Fibroblast of gingiva (primary cell): Measurements from ENCODE around the gene AMZ1.
"Not testable (repeated sequence)": the region's sequence is repeated elsewhere in the genome, so short reads cannot be mapped to it uniquely, and the experiment has no call there.

Source experiments
- DNase-seq: peaks from one replicate; pipeline ENCODE4 v3.0.0-alpha.2; 2011; ENCODE audit warnings: low read depth

AMZ1 gene

GRCh38 chr7:2668401-2668800, 19.6 kb upstream of the AMZ1 start:
- no peak for DNase-seq

- no peak for DNase-seq
Measured at GRCh38 chr7:2670171-2670570, 17.8 kb upstream of the AMZ1 start.

DNA sequence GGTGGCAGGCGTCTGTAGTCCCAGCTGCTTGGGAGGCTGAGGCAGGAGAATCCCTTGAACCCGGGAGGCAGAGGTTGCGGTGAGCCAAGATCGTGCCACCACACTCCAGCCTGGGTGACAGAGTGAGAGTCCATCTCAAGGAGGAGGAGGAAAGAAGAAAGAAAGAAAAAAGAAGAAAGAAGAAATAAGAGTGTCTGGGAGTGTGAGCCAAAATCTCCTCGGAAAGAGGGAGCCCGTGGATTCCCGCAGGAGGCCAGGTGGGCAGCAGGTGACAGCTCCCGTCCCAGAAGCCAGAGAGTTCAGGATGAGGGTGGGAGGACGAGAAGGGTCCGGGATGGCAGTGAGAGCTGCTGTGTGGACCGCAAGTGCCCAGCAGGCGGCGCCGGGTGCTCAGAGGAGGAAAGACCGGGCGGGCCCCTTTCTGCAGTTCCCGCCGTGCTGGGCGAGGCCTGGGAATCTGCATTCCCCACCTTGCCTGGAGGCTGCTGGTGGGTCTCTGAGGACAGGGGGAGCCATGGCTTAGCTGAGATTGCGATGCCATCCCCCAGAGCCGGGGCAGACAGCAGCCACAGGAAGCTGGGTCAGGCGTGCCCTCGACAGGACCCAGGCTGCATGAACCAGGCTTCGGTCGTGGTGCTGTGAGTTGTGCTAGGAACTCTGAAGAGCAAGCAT, 17.1 kb upstream of the AMZ1 start:
- DNase-seq: peak; percentile 51

DNA sequence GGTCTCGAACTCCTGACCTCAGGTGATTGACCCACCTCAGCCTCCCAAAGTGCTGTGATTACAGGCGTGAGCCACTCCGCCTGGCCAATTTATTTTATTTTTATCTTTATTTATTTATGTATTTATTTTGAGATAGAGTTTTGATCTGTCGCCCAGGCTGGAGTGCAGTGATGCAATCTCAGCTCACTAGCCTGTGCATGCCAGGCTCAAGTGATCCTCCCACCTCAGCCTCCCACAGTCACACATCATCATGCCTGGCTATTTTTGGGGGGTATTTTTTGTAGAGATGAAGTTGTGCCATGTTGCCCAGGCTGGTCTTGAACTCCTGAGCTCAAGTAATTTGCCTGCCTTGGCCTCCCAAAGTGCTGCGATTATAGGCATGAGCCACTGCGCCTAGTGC, 14.8 kb upstream of the AMZ1 start:
- not testable (repeated sequence) for DNase-seq

- no peak for DNase-seq
Measured at GRCh38 chr7:2673934-2674333, 14.1 kb upstream of the AMZ1 start.

DNA sequence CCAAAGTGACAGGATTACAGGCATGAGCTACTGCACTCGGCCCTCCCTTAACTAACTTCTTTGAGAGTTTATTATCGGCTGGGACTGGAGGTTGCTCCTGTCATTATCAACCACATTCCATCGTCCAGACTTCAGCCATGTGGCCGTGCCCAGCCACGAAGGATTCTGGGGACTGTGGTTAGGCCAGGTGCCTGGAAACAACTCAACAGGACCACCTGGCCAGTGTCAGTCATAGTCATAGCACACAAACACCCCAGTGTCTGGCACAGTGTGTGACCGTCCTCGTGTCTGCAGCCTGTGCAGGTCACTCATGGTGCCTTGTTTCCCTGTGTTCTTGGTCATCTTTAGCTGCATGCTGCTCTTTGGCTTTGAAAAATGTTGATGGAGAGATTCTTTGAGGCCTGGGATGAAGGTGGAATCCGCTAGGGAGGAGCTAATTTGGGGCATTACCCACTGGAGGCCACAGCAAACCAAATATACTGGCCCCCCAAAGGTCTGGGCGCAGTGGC, 12.7 kb upstream of the AMZ1 start:
- DNase-seq: no peak

DNA sequence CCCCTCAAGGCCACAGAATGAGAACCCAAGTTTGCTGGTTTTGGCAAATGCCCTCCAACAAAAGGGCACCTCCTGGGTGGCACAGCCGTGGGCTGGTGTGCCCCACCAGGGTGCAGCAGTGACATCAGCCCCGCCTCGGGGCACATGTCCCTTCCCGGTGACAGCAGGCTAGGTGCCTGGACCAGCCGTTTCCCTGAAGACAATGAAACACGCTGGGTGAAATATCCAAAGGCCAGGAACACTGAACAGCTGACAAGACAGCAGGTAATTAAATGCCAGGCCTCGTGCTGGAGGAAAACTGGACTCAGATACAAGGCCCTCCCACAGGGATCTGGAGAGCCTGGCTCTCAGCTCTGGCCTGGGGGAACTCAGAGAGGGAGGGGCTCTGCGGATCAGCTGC, 11.4 kb upstream of the AMZ1 start:
- DNase-seq: not testable (repeated sequence)

- not testable (repeated sequence) for DNase-seq
Measured at GRCh38 chr7:2678454-2678853, 9.5 kb upstream of the AMZ1 start.

DNA sequence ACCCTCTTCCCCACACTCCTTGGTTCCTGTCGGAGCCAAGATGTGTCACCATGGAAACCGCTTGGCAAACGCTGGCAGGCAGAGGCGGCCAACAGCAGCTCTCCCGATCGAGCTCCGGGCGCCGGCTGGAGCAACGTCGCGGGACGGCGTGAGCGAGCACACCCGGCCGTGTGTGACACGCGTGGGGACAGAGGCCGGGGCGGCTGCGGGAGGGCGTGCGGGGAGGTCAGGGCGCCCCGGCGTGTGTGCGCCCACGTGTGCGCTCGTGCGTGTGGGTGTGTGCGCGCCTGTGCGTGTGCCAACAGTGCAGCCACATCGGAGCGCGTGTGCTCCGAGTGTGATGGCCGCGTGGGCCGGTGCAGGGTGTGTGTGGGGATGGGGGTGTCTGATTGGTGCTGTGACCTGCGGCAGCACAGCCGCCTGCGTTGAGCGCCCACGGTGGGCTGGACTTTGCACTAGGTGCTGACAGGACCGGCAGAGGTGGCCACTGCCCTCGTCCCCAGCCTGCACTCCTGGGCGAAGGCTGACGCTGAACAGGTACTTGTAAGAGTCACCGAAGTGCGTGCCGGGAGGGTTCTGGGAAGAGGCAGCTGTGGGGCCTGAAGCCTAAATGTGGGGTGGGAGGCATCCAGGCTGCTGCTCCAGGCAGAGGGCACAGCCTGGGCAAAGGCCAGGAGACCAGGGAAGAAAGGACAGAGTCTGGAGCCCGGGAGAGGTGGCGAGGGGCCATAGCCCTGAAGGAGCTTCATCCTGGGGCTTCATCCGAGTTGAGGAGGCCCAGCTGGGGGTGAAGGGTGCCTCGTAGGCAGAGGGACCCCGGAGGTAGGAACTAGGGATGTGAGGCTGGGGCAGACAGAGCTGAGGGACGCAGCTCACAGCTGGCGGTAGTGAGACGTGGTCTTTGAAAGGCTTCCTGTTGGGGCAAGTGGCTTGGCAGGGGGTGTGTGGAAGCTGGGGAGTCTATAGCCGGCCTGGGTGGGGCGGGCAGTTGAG, 8.6 kb upstream of the AMZ1 start:
- not testable (repeated sequence) for DNase-seq

DNA sequence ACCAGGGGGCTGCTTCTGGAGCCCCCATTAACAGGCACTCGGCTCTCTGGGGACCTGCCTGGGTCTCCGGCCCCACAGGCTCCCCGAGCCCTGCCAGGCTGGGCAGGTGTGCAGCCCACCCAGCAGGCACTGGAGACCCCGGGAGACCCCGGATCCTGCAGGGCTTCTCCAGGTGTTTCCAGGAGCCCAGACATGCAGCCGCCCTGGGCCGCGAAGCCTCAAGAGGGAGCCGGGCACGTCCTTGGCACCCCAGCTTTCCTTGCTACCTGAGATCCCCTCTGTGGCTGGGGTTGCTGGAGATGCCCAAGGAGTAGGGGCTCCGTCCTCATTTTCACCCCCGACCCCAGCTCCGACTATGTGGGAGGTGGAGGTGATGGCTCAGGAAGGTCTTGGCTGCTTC, 7.7 kb upstream of the AMZ1 start:
- DNase-seq: no peak

DNA sequence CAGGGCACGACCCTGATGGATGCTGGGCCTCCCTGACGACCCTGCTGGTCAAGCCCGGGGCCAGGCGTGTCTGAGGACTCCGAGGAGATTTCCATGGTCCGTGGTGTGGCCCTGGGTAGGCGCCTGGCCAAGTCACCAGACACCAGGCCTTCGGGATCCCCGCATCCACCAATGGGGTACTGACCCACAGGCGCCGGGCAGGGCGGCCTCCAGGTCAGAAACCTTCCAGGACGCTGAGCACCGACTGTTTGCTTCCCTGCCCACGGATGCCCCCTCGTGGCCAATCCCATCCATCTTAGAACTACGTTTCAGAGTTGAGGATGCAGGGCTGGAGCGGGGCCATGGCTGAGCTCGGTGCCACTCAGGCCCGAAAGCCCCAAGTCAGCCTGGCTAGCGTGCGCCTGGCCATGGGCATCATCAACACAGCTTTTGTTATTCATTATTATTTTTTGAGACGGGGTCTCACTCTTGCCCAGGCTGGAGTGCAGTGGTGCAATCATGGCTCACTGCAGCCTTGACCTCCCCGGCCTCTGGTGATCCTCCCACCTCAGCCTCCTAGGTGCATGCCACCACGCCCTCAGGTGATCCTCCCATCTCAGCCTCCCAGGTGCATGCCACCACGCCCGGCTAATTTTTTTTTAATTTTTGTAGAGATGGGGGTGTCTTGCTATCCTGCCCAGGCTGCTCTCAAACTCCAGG, 7.1 kb upstream of the AMZ1 start:
- DNase-seq: peak; percentile 54

DNA sequence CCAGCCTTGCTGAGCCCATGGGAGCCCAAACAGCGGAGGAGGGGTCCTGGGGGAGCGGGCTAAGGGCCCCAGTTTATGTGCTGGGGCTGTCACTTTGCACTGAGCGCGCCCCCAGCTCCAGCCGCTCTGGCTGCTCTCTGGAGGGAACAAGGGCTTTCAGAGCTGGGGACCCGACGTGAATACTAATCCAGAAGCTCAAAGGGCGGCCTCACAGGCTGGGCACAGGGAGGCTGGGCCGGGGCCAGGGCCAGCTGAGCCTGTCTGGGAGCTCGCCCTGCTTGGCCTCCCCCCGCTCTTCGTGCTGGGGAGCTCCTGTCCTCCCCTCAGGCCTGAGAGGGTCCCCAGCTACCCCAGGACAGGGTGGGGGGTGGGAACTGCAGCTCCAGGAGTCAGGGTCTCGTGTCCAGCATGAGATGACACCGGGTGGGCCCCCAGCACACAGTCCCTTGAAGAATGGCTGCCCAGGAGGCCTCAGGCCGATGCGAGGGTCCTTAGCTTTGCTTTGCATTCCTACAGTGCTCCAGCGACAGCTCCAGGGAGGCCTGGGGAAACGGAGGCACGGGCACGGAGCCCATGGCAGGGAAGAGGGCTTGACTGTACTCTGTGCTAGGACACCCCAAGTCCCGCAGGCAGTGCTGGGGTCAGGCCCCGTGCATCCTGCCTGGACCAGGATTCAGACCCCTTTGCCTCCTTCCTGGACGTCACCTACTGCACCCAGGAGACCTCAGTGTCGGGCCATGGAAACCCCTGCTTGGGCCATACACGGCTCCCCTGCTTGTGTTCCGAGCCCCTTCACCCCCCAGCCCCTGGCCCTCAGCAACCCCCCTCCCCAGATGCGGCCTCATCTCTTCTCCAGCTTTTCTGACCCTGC, 5.8 kb upstream of the AMZ1 start:
- DNase-seq: no peak

GRCh38 chr7:2684501-2684900, 3.5 kb upstream of the AMZ1 start:
- DNase-seq: no peak

GRCh38 chr7:2686101-2686500, 1.9 kb upstream of the AMZ1 start:
- DNase-seq: no peak

GRCh38 chr7:2687338-2687869, 598 bp upstream of the AMZ1 start:
- no peak for DNase-seq

GRCh38 chr7:2688409-2689342, 674 bp downstream of the AMZ1 start:
- DNase-seq: no peak

DNA sequence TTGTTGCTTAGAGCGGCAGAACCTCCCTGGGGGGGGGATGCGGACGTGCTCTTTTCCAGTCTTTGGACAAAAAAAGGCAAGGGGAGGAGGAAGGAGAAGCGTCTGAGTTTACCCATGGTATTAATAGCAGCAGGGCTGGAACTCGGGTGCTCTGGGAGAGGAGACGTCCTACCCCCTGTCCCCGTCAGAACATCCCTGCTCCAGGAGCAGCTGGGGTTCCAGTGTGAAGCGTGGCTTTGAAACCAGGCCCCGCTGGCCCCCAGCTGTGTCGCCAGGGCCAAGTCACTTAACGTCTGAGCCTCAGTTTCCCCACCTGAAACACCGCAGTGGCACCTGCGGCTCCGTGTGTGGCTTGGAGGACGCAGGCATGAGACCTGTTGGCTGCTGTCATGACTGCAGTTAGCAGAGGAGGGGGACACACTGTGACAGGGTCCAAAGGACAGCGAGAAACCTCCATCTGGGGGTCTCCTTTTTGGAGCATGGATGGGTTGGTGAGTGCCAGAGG, 1.4 kb downstream of the AMZ1 start:
- DNase-seq: no peak

- DNase-seq: no peak
Measured at GRCh38 chr7:2689951-2690705, 2.1 kb downstream of the AMZ1 start.
